ENCODE measurements around the gene MRPL11. TPM values are rescaled to one million over a fixed set of nuclear protein-coding genes. Genes with fewer than 3 reads are reported as not detected.
A peak's percentile ranks its signal among the peaks of the same experiment; 100 is the strongest.
"Not testable (repeated sequence)": the region's sequence is repeated elsewhere in the genome, so short reads cannot be mapped to it uniquely, and the experiment has no call there.

The MRPL11 gene
- total and polyA plus RNA-seq, 8 donors = 15.7 to 30.2 (median 22.3) TPM

DNA sequence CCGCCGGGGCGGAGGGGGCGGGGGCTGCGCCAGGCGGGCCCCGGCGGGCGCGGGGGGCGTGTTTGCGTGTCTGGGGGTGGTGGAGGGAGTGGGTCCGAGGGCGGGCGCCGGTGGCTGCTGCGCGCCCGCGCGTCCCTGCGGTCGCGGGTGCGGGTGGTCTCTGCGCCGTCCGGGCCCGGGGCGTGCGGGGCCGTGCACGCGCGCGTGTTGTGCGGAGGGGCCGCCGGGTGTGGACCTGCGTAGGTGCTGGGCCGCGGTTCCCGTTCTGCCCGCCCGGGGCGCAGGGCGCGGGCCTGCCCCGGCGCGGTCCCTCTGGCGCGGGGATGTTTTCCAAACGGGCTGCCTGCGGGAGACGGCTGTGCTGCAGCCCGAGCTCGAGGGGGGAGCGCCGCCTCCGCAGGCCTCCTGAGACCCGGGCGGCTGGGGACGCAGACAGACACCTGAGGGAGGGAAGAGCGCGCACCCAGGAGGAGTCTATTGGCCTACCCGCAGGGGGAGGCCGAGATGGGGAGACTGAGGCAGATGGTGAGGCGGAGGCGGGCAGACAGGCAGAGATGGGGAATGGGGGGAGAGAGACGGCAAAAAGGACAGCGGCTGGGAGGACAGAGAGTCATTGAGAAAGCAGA, 28.5 kb upstream of the MRPL11 start:
- Histone ChIP-seq H3K9me3 (no peaks in the 10 kb centered on the region), H3K4me3 (peak overlapping the region; percentile 26 to 66 (median 55)), H3K27ac (peak overlapping the region in 1 of 4 donors; percentile 22), H3K27me3 (no peaks in the 10 kb centered on the region), H3K36me3 (no peaks in the 10 kb centered on the region), H3K4me1 (peaks cover 0 to 5% (median 0%) of the 10 kb centered on the region in 3 donors)
- 1 to 4% methylated on average over 34 to 72 of the region's 72 CpGs for WGBS, 2 donors
- peak; percentile 5 to 47 (median 18) for ATAC-seq
- intact Hi-C loops (cut with DNase I) = no loop called here
- FAIRE-seq = no peak
- peak in 1 of 4 donors; percentile 19 for TF ChIP-seq CTCF (IDR thresholded peaks at IDR 0.05)
- DNase-seq = peak in 4 of 6 donors; percentile 25 to 78 (median 58)

- H3K27me3 ChIP-seq = no peaks in the 10 kb centered on the region
- ATAC-seq = peak; percentile 96 to 99 (median 98)
- DNase-seq = peak; percentile 91 to 99 (median 97)
- H3K9me3 ChIP-seq = no peaks in the 10 kb centered on the region
- H3K27ac ChIP-seq = peak within 1 kb of the TSS in 2 of 4 donors; percentile 17 to 28
- no peaks in the 10 kb centered on the region for H3K36me3 ChIP-seq
- WGBS, 2 donors = 1% methylated on average over 31 to 63 of the region's 63 CpGs
- intact Hi-C loops (cut with DNase I) = no loop called here
- no peak for FAIRE-seq
- TF ChIP-seq CTCF (IDR thresholded peaks at IDR 0.05) = no peak
- peak within 1 kb of the TSS; percentile 26 to 66 (median 55) for H3K4me3 ChIP-seq
- peaks cover 0 to 5% (median 0%) of the 10 kb centered on the region in 3 donors for H3K4me1 ChIP-seq
These were observed 27.8 kb upstream of the MRPL11 start, which contains the start of gene PELI3 for GRCh38 chr11:66466225-66467033. TSS of gene PELI3 (plus strand) at chr11:66466905. CDS start at chr11:66468129, 1,224 bp downstream.

DNA sequence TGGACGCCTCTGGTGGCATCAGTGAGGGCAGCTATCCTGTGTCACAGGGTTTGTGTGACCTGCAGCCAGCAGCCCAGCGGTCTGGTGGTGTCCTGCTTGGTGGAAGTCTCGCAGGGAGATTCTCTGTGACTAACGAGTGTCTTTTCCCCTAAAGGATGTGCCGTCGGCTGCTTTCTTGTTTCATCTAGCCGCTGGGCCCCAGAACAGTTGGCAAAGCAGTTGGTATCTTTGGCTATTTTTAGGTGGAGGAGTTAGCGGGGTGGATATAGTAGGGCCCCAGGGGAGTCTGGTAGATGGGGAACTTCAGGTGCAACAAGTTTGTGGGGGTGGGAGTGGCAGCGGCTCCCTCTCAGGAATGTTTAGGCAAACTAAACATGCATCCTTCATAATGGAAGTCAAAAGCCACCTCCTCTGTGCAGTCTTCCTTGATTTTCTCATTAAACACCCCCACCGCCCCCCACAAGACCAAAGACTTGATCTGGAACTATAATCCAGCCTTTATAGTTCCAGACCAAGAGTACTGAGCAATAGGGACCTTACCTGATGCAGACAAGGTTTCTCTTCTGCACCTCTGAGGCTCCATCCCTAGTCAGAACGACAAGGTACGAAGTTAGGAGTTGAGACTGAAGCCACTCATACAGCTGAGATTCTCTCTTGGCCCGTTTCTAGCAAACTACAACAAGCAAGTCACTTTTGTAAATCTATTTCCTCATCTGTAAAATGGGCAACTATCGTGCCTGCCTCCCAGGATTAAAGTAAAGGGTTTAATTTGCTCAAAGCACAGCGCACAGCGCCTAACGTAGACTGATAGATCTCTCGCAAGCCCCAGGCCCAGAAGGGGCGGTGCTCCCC, 27.0 kb upstream of the MRPL11 start:
- 64 to 66% methylated on average over 19 of the region's 19 CpGs for WGBS, 2 donors
- Histone ChIP-seq H3K27ac (peak overlapping the region in 2 of 4 donors; percentile 17 to 28), H3K9me3 (no peaks in the 10 kb centered on the region), H3K4me1 (peaks cover 0 to 5% (median 0%) of the 10 kb centered on the region in 3 donors), H3K4me3 (peak overlapping the region in 2 of 4 donors; percentile 51 to 66), H3K27me3 (no peaks in the 10 kb centered on the region), H3K36me3 (no peaks in the 10 kb centered on the region)
- no peak for DNase-seq
- no peak for FAIRE-seq
- no peak for ATAC-seq
- no peak for TF ChIP-seq CTCF (IDR thresholded peaks at IDR 0.05)
- intact Hi-C loops (cut with DNase I) = no loop called here

DNA sequence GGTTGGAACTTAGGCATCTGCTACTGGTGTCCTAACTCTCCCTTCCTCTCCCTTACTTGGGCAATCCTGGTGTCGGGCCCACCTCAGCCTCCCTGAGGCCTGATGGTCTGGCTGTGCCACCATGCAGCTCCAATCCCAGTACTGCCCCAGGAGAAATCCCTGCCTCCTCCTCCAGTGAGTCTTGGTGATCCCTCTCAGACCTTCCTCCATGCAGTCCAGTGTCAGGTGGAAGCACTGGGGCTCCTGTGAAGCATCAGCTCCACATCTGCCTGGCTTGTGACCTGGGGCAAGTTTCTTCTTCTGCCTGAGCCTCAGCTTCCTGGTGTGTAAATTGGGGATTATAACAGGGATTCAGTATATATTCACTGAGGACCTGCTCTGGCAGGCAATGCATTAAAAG, 26.3 kb upstream of the MRPL11 start:
- Histone ChIP-seq H3K9me3 (no peaks in the 10 kb centered on the region), H3K36me3 (no peaks in the 10 kb centered on the region), H3K27ac (no peak overlapping the region), H3K4me3 (no peak overlapping the region), H3K4me1 (peaks cover 0 to 5% (median 0%) of the 10 kb centered on the region in 3 donors), H3K27me3 (no peaks in the 10 kb centered on the region)
- WGBS, 2 donors = 95 to 100% methylated on average over 1 of the region's 1 CpG
- intact Hi-C loops (cut with DNase I) = no loop called here
- no peak for TF ChIP-seq CTCF (IDR thresholded peaks at IDR 0.05)
- DNase-seq = no peak
- FAIRE-seq = no peak
- no peak for ATAC-seq

GRCh38 chr11:66464116-66464515, 25.5 kb upstream of the MRPL11 start:
- H3K9me3 ChIP-seq; DNase-seq; H3K4me3 ChIP-seq; ATAC-seq; H3K36me3 ChIP-seq; H3K27me3 ChIP-seq; H3K27ac ChIP-seq; H3K4me1 ChIP-seq; intact Hi-C loops (cut with DNase I); FAIRE-seq: not testable (repeated sequence)
- WGBS, 2 donors = 86 to 89% methylated on average over 5 of the region's 5 CpGs
